Measurements from ENCODE around the gene TWSG1.

- TF ChIP-seq POLR2AphosphoS5 (IDR thresholded peaks at IDR 0.05; ENCODE audit: insufficient read depth in 1 of 2, low read depth in 1 of 2) (no peak), CTCF (IDR thresholded peaks at IDR 0.05) (no peak), POLR2A (IDR thresholded peaks at IDR 0.05) (no peak)
Measured at GRCh38 chr18:9421096-9421900, 86.7 kb downstream of the TWSG1 start.

All from vagina (tissue), 2 donors.